Measurements from ENCODE around the gene TIGD1.
"Not testable (repeated sequence)": the region's sequence is repeated elsewhere in the genome, so short reads cannot be mapped to it uniquely, and the experiment has no call there.

Gene TIGD1

GRCh38 chr2:232538671-232539070, 11.7 kb downstream of the TIGD1 start:
- DNase-seq = no peak

DNA sequence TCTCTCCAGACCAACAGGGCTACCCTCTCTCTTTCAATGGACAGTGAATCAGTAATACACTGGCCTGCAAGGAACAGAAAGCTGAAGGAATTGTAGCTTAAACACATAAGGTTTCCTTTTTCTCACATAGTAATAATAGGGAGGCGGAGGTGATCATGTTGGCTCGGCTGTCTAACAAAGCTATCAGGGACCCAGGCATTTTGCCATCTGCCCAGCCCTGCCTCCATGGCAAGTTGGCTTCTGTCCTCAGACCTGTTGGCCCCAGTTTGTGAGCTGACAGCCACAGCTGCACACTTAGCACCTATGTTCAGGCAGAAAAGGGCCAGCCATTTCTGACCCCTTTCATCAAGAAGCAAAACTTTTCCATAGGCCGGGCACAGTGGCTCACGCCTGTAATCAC, 12.9 kb downstream of the TIGD1 start:
- no peak for DNase-seq

DNA sequence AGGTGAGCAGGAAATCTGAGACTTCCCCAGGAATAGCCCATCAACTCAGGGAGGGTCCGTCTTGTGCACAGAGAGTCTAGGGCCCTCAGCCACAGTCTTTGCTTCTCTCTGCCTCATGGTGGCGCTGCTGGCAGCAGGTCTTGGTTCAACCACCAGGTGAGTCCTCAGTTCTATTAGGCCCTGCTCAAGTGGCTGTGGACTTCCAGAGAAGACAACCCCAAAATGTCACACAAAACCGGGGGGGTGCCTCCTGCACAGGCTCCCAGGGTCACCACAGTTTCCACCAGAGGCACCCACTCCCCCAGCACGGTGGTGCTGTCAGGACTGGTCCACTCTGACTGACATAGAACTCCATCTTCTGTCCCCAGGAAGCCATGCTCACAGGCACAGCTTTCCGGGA, 13.3 kb downstream of the TIGD1 start:
- DNase-seq = no peak

DNA sequence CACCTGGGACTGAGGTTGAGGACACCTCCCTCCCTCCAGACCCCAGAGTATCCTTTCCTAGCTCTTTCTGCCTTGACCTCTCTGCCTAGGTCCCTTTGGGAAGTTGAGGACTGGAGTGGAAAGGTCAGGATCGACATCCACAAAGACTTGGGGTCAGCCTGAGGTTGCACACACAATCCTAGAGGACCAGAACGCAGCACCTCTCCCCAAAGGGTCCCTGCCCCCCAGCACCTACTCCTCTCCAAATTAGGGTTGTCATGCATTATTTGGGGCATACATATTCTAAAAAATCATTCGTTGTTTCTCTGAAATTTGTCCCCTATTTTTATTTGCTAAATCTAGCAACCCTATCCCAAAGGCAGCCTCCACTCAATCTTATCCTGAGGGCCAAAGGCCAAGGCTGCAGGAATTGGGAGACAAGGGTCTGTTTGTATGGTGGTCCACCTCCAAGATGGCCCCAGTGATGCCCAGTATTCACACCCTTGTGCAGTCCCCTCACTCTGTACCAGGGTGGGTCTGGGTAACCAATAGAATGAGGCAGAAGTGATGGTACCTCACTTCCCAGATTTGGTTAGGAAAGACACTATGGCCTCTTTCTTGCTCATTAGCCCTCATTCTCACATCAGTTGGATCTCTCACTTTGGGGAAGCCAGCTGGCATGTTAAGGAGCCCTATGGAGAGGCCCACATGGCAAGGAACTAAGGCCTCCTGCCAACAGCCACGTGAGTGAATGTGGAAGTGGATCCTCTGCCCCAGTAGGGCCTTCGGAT, 14.4 kb downstream of the TIGD1 start:
- no peak for DNase-seq

GRCh38 chr2:232534940-232535651, 15.3 kb downstream of the TIGD1 start:
- no peak for DNase-seq

DNA sequence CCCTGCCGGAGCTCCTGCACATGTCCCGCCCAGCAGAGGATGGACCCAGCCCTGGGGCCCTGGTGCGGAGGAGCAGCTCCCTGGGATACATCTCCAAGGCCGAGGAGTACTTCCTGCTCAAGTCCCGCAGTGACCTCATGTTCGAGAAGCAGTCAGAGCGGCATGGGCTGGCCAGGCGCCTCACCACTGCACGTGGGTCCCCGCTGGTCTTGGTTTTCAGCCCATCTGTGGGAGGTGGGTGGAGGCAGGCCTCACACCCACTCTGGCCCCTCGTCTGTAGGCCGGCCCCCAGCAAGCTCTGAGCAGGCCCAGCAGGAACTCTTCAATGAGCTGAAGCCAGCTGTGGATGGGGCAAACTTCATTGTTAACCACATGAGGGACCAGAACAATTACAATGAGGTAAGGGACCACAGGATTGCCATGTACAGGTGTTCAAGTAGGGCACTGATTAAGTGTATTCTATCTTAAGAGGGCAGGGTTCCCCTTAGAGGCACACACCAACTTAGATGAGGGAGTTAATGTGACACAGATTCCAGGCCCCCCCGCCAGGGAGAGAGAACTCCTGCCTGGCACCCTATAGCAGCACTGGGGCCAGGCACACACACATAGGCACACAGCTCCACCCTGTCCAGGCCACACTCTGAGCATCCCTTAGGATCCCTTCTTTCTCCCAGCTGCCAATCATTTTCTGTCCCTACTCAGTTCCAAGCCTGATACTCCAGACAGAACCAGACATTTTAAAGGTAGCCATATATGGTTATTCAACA, 16.2 kb downstream of the TIGD1 start:
- DNase-seq = no peak

GRCh38 chr2:232532821-232533220, 17.5 kb downstream of the TIGD1 start:
- DNase-seq = not testable (repeated sequence)

- no peak for DNase-seq
Observed at GRCh38 chr2:232532419-232532818, 17.9 kb downstream of the TIGD1 start.

GRCh38 chr2:232530626-232531260, 19.6 kb downstream of the TIGD1 start:
- DNase-seq = no peak

DNA sequence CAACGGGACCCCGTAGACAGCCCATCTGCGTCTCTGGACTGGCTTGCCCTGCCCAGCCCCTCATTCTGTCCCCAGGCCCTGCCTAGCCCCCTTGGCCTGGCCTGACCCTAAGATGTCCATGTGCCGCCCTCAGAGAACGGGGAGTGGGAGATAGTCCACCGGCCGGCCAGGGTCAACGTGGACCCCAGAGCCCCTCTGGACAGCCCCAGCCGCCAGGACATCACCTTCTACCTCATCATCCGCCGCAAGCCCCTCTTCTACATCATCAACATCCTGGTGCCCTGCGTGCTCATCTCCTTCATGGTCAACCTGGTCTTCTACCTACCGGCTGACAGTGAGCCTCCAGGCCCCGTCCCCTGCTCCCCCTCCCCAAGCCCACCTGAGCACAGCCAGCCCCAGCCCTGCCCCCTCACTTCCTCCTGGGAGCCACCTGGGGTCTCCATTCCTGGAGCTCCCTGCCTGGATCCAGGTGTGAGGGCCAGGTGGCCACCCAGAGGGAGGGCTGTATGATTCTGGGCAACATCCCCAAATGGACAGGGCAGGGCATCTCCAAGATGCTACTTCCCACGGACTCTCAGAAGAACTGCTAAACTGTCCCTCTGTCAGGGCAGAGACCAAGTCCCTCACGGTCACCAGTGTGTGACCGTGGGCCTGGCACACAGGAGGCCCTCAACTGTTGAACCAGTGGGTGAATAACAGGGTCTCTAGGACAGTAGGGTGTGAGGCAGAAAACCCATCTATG, 20.4 kb downstream of the TIGD1 start:
- no peak for DNase-seq

DNA sequence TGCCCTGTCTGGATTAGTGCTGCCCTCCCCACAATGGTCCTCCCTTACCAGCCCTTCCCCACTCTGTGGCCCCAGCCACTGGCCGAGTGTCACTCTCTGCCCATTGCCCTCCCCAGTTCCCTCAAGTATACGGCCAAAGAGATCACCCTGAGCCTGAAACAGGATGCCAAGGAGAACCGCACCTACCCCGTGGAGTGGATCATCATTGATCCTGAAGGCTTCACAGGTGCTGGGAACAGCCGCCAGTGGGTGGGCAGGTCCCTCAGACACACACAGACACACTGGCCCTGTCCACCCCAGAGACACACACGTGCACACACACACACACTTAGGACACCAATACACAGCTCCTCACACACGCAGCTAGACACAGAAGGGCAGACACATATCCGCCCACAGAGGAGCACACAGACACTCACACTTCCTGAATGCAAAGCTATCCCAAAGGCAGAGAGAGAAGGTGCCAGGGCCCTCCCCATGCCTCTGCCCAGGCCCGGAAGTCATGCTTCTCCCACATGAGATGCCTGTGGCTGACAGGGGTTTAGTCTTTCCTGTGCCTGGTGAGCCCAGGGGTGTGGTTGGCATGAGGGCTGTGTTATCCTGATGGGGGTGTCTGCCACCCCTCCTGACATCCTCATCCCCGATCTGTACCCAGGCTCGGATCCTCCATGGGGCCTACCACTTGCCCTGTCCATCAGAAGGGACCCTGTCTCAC, 21.5 kb downstream of the TIGD1 start:
- DNase-seq = no peak

DNA sequence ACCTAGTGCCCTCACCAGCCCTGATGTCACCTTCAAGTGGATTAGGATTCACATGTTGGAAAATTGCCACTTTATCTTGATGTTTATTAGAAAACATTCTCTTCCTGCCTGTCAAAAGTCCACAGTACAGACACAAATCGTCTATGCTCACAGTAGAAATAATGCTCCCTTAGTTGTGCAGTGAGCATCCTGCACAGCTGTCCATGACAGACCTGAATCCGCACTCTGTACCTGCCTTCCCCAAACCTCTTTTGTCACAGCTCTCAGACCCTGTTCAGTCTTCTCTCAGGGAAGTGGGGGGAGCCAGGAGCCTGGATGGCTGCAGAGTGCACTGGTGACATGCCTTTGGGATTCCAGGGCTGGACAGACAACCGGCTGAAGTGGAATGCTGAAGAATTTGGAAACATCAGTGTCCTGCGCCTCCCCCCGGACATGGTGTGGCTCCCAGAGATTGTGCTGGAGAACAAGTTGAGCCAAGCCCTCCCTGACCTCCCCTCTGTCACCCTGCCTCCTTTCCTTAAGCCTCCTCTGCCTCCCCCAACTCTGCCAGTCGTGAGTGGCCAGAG, 22.4 kb downstream of the TIGD1 start:
- no peak for DNase-seq

- DNase-seq = no peak
Observed at GRCh38 chr2:232526372-232526941, 23.9 kb downstream of the TIGD1 start.

DNA sequence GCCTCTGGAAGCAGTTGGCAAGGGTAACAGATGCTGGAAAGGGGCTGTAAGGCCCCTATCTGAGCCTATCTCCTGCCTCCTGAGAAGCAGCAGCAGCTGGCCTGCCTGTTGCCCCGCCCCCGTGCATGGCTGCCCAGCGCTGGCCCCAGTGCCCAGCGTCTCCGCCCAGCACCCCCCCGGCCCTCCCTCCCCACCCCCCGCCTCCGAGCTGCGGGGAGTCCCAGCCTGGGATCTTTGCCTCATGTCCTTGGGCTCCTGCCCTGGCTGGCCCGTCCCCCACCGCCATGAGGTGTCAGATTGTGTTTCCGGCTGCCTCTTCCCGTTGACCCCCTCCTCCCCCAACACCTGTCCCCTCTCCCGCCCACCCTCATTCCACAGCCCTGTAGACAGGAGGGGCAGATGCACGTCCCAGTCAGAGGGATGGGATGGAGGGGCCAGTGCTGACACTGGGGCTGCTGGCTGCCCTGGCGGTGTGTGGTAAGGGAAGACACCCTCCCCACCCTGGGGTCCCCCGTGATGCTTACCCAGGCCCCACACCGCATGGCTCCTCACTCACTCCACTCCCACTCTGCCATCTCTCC, 24.5 kb downstream of the TIGD1 start, which contains the start of gene CHRND:
CHRND (plus strand) TSS at position 370 of the 581 bp plus-strand sequence; CDS start at position 426, 56 bp downstream.
- DNase-seq = no peak

DNA sequence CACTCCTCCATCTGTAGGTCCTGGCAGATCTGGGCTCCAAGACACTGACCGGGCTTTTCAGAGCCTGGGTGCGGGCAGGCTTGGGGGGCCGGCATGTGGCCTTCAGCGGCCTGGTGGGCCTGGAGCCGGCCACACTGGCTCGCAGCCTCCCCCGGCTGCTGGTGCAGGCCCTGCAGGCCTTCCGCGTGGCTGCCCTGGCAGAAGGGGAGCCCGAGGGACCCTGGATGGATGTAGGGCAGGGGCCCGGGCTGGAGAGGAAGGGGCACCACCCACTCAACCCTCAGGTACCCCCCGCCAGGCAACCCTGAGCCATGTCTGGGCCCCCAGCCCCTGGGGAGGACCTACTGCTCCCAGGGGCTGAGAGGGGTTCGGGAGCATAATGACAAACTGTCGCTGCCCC, 25.2 kb downstream of the TIGD1 start:
- no peak for DNase-seq

DNA sequence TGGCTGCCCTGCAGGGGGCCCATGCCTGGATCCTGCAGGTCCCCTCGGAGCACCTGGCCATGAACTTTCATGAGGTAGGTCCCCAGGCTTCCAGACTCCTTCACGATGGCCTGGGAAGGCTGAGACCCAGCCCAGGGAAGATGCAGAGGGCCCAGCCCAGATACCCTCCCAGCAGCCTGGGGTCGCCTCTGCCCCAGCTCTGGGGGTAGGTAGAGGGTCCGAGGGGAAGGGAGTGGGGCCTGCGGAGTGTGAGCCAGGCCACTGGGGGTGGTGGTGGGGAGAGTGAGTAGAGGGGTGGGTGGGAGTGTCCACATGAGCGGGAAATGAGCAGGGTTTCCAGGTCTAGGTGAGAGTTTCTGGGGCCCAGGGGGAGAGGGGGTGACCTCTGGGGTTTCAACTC, 25.6 kb downstream of the TIGD1 start:
- no peak for DNase-seq

DNA sequence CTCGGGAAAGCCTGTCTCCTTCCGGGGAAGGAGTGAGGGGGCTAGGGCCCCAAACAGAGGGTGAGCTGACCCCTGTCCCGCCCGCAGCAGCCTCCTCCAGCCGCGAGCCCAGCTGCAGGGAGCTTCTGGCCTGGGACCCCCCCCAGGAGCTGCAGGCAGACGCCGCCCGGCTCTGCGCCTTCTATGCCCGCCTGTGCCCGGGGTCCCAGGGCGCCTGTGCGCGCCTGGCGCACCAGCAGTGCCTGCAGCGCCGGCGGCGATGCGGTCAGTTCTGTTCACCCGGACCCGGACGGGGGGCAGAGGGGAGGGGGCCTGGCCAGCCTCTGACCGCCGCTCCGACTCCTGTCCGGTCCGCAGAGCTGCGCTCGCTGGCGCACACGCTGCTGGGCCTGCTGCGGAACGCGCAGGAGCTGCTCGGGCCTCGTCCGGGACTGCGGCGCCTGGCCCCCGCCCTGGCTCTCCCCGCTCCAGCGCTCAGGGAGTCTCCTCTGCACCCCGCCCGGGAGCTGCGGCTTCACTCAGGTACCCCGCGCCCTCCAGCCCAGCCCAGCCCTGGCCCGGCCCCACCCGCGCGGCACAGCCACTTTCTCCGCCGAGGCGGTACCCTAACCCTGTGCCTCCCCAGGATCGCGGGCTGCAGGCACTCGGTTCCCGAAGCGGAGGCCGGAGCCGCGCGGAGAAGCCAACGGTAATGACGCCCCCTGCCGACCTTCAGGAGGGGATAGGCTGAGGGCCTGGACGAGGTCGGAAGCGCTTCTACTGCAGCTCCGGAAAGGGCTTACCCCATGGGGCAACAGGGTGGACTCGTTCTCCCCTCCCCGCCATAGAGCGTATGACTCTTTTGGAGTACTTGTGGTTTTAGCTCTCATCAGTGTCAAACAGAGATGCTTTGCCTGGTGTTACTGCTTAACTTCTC, 26.4 kb downstream of the TIGD1 start:
- no peak for DNase-seq

DNA sequence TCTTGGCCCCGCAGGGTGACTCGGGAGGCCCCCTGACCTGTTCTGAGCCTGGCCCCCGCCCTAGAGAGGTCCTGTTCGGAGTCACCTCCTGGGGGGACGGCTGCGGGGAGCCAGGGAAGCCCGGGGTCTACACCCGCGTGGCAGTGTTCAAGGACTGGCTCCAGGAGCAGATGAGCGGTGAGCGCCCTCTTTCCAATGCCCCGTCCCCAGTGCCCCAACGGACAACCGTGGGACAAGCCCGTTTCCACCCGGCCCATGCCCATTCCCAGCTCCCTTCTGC, 27.0 kb downstream of the TIGD1 start:
- DNase-seq = no peak

GRCh38 chr2:232522623-232523401, 27.5 kb downstream of the TIGD1 start:
- DNase-seq = no peak

Data from CD4-positive, alpha-beta T cell treated with Interleukin-12 subunit alpha and Interleukin-12 subunit beta, for 1 hour (primary cell).